Gastrocnemius medialis (tissue), 4 donors: Measurements from ENCODE around the gene OGFR. TPM values are rescaled to one million over a fixed set of nuclear protein-coding genes. Genes with fewer than 3 reads are reported as not detected.

Experiments used
- ATAC-seq, 2 donors: fragments of 150-250 bp; one replicate each; pipeline ENCODE4 v1.9.1; 2016
- DNase-seq, 2 donors: peaks; one replicate each; pipeline ENCODE4 v3.0.0-alpha.2; 2019
- H3K27ac ChIP-seq, 4 donors: fragments of 200-600 bp; sonication (generic); 1 replicate in 1 of 4; 2 replicates in 3 of 4; pipeline ENCODE4 v1.5.1; 2016 to 2018; ENCODE audit warnings: mild to moderate bottlenecking in 2 of 4, moderate library complexity in 1 of 4
- H3K27me3 ChIP-seq, 3 donors: fragments of 200-600 bp; sonication (generic) in 2 of 3; 1 replicate in 1 of 3; 2 replicates in 2 of 3; pipeline versions ENCODE4 v1.5.1 to v1.6.0; 2016 to 2019; ENCODE audit warnings: mild to moderate bottlenecking in 1 of 3, moderate library complexity in 1 of 3
- H3K36me3 ChIP-seq, 2 donors: fragments of 200-600 bp; sonication (generic) in 1 of 2; one replicate each; pipeline ENCODE4 v1.5.1; 2017 to 2018
- H3K4me1 ChIP-seq, 2 donors: fragments of 200-600 bp; sonication (generic) in 1 of 2; one replicate each; pipeline ENCODE4 v1.5.1; 2016 to 2017; ENCODE audit warnings: mild to moderate bottlenecking in 2 of 2
- H3K4me3 ChIP-seq, 4 donors: fragments of 200-600 bp; sonication (generic) in 3 of 4; 1 replicate in 1 of 4; 2 replicates in 3 of 4; pipeline ENCODE4 v1.5.1; 2016 to 2019; ENCODE audit warnings: mild to moderate bottlenecking in 2 of 4
- H3K9me3 ChIP-seq, 3 donors: fragments of 200-600 bp; sonication (generic) in 2 of 3; 1 replicate in 1 of 3; 2 replicates in 2 of 3; pipeline ENCODE4 v1.5.1; 2016 to 2019
- POLR2A ChIP-seq, 2 donors: fragments of 450-650 bp; IDR thresholded peaks; one replicate each; pipeline ENCODE4 v1.6.1; 2017; ENCODE audit warnings: antibody characterized with exemption in 2 of 2, mild to moderate bottlenecking in 2 of 2, moderate library complexity in 2 of 2
- in situ Hi-C, 4 donors: fragments of 200-750 bp; cut with MboI; loops; one replicate each; pipeline versions ENCODE4 v1.15.0 to v1.8.0; 2017; ENCODE audit warnings: low sequenced_read_pairs in 4 of 4
- intact Hi-C: fragments of 100-400 bp; cut with DNase I; formaldehyde crosslinking; loops from one replicate; pipeline ENCODE4 v1.15.1; 2023; ENCODE audit warnings: low total_unique reads
- total RNA-seq, 4 donors: library from RNA; depleted of rRNA; stranded (reverse); fragments of >200 nt; gene quantifications; one replicate each; pipeline versions ENCODE4 v1.1.0 to v1.2.3, GENCODE V29; 2016
- TF ChIP-seq, protein P1 (sequence below), 5 experiments: fragments of 450-650 bp in 3 of 5; fragments of 200-600 bp in 2 of 5; sonication (generic) in 2 of 5; IDR thresholded peaks in 4 of 5; conservative IDR thresholded peaks in 1 of 5; 1 replicate in 4 of 5; 2 replicates in 1 of 5; pipeline ENCODE4 v1.5.1; 2016 to 2019; ENCODE audit warnings: antibody characterized with exemption in 5 of 5, mild to moderate bottlenecking in 3 of 5, moderate library complexity in 3 of 5

OGFR gene
- total RNA-seq, 4 donors from 2014 or later = 21.9 to 52.1 (median 40.5) TPM

GRCh38 chr20:62806383-62807050, 1.9 kb downstream of the OGFR start:
- Histone ChIP-seq H3K9me3 (no peaks in the 10 kb centered on the region), H3K36me3 (peaks cover 0 to 33% of the 10 kb centered on the region in 2 donors), H3K4me1 (peaks cover 26 to 45% of the 10 kb centered on the region in 2 donors), H3K4me3 (peak overlapping the region; percentile 63 to 94 (median 76)), H3K27ac (peak overlapping the region; percentile 67 to 82 (median 72)), H3K27me3 (no peaks in the 10 kb centered on the region)
- DNase-seq (no peak), ATAC-seq (no peak)
- in situ Hi-C loops (loop anchor here in 3 of 4 donors (5.0 to 10.0 kb wide), 3 partner anchors 132 to 302 kb away; no protein-coding TSS in a partner anchor), intact Hi-C loops (loop anchor here (5.0 to 10.0 kb wide), 2 partner anchors 304 to 502 kb away; partner anchors contain the start of gene ADRM1)
- TF ChIP-seq POLR2A (IDR thresholded peaks at IDR 0.05) = no peak
- TF ChIP-seq, protein P1, sequence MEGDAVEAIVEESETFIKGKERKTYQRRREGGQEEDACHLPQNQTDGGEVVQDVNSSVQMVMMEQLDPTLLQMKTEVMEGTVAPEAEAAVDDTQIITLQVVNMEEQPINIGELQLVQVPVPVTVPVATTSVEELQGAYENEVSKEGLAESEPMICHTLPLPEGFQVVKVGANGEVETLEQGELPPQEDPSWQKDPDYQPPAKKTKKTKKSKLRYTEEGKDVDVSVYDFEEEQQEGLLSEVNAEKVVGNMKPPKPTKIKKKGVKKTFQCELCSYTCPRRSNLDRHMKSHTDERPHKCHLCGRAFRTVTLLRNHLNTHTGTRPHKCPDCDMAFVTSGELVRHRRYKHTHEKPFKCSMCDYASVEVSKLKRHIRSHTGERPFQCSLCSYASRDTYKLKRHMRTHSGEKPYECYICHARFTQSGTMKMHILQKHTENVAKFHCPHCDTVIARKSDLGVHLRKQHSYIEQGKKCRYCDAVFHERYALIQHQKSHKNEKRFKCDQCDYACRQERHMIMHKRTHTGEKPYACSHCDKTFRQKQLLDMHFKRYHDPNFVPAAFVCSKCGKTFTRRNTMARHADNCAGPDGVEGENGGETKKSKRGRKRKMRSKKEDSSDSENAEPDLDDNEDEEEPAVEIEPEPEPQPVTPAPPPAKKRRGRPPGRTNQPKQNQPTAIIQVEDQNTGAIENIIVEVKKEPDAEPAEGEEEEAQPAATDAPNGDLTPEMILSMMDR (IDR thresholded peaks at IDR 0.05 in 4 of 5, conservative IDR thresholded peaks at IDR 0.05 in 1 of 5) = no peak

DNA sequence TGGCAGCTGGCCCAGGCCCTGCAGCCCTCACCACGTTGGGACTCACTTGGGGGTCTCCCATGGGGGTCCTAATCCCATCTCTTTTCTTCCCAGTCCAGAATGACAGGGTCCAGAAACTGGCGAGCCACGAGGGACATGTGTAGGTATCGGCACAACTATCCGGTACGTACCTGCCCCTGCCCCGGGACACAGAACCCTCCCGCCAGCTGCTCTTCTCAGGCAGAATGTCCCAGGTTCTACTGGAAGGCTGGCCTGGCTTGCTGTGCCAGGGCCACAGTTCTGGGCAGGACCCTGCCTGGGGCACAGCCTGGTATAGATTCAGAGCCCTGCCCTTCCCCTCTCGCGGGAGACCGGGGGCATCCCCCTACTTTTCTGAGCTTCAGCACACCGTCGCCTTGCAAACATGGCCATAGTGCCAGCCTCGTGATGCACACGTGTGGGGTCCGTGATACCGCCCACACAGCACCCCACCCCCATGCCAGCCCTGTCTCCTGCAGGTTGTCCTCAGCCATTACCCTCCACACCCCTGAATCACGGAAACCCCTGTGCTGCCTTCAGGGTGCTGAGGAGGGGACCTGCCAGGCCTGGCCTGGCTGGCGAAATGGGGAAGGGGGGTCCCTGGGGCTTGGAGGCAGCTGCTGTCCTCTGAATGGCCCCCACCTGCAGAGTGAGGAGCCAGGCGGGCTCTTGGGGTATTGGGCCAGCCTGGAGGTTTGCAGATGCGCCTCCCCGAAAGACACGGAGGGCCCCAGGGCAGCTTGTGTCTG, 3.0 kb downstream of the OGFR start:
- H3K36me3 ChIP-seq = peaks cover 0 to 44% of the 10 kb centered on the region in 2 donors
- H3K27me3 ChIP-seq = no peaks in the 10 kb centered on the region
- no peak overlapping the region for H3K27ac ChIP-seq
- H3K9me3 ChIP-seq = no peaks in the 10 kb centered on the region
- intact Hi-C loops = loop anchor here (1.0 to 10.0 kb wide), 3 partner anchors 139 to 503 kb away; partner anchors contain the start of gene ADRM1
- no peak overlapping the region for H3K4me3 ChIP-seq
- in situ Hi-C loops = loop anchor here in 3 of 4 donors (5.0 to 10.0 kb wide), 3 partner anchors 133 to 303 kb away; no protein-coding TSS in a partner anchor
- ATAC-seq = no peak
- TF ChIP-seq, protein P1 (IDR thresholded peaks at IDR 0.05 in 4 of 5, conservative IDR thresholded peaks at IDR 0.05 in 1 of 5) = no peak
- TF ChIP-seq POLR2A (IDR thresholded peaks at IDR 0.05) = no peak
- peaks cover 17 to 34% of the 10 kb centered on the region in 2 donors for H3K4me1 ChIP-seq
- DNase-seq = no peak

- in situ Hi-C loops = loop anchor here in 3 of 4 donors (5.0 to 10.0 kb wide), 3 partner anchors 134 to 304 kb away; no protein-coding TSS in a partner anchor
- ATAC-seq = peak; percentile 42 to 53
- Histone ChIP-seq H3K27ac (no peak overlapping the region), H3K36me3 (peaks cover 0 to 48% of the 10 kb centered on the region in 2 donors), H3K4me3 (no peak overlapping the region), H3K27me3 (no peaks in the 10 kb centered on the region), H3K4me1 (peaks cover 15 to 27% of the 10 kb centered on the region in 2 donors), H3K9me3 (no peaks in the 10 kb centered on the region)
- DNase-seq = peak in 1 of 2 donors; percentile 56
- TF ChIP-seq POLR2A (IDR thresholded peaks at IDR 0.05) = no peak
- TF ChIP-seq, protein P1 (IDR thresholded peaks at IDR 0.05 in 4 of 5, conservative IDR thresholded peaks at IDR 0.05 in 1 of 5) = peak; percentile 85 to 98 (median 94)
- intact Hi-C loops = loop anchor here (1.0 to 10.0 kb wide), 3 partner anchors 140 to 504 kb away; partner anchors contain the start of gene ADRM1
Observed at GRCh38 chr20:62808211-62808865, 3.7 kb downstream of the OGFR start.
